SKM-1 (cell line): ENCODE data around the gene RGS18.
A peak's percentile ranks its signal among the peaks of the same experiment; 100 is the strongest.
"Not testable (repeated sequence)": the region's sequence is repeated elsewhere in the genome, so short reads cannot be mapped to it uniquely, and the experiment has no call there.

Experiments
- DNase-seq: peaks from one replicate; lab custom pipeline; 2025; ENCODE audit not compliant: unreplicated experiment; lab: John Stamatoyannopoulos, UW

The RGS18 gene

GRCh38 chr1:192158181-192158580 lies at the start of gene RGS18:
Gene RGS18, plus strand, starts transcription at chr1:192158462. Its CDS starts 176 bp downstream, at chr1:192158638.
- DNase-seq = peak; percentile 90

- no peak for DNase-seq
Observed at GRCh38 chr1:192109576-192109975, 48.7 kb upstream of the RGS18 start.

- no peak for DNase-seq
Observed at GRCh38 chr1:192115000-192115399, 43.3 kb upstream of the RGS18 start.

GRCh38 chr1:192118881-192119405 lies 39.3 kb upstream of the RGS18 start:
- no peak for DNase-seq

- no peak for DNase-seq
Observed at GRCh38 chr1:192119701-192120100, 38.6 kb upstream of the RGS18 start.

GRCh38 chr1:192122668-192123067 lies 35.6 kb upstream of the RGS18 start:
- no peak for DNase-seq

- DNase-seq = no peak
Observed at GRCh38 chr1:192123212-192123611, 35.0 kb upstream of the RGS18 start.

GRCh38 chr1:192126030-192126619 lies 32.1 kb upstream of the RGS18 start:
- no peak for DNase-seq

- no peak for DNase-seq
Observed at GRCh38 chr1:192130175-192130574, 28.1 kb upstream of the RGS18 start.

GRCh38 chr1:192130865-192131264 lies 27.4 kb upstream of the RGS18 start:
- DNase-seq = not testable (repeated sequence)

GRCh38 chr1:192131914-192132313 lies 26.3 kb upstream of the RGS18 start:
- no peak for DNase-seq

GRCh38 chr1:192133350-192133926 lies 24.8 kb upstream of the RGS18 start:
- no peak for DNase-seq

- no peak for DNase-seq
Observed at GRCh38 chr1:192140382-192140781, 17.9 kb upstream of the RGS18 start.

- DNase-seq = no peak
Observed at GRCh38 chr1:192147221-192147620, 11.0 kb upstream of the RGS18 start.

- no peak for DNase-seq
Observed at GRCh38 chr1:192147696-192148095, 10.6 kb upstream of the RGS18 start.

GRCh38 chr1:192151176-192151575 lies 7.1 kb upstream of the RGS18 start:
- no peak for DNase-seq

GRCh38 chr1:192153276-192153675 lies 5.0 kb upstream of the RGS18 start:
- DNase-seq = no peak

- no peak for DNase-seq
Observed at GRCh38 chr1:192157067-192157466, 1.2 kb upstream of the RGS18 start.

- no peak for DNase-seq
Observed at GRCh38 chr1:192159014-192159413, 752 bp downstream of the RGS18 start.

GRCh38 chr1:192159781-192160180 lies 1.5 kb downstream of the RGS18 start:
- no peak for DNase-seq

GRCh38 chr1:192160196-192160595 lies 1.9 kb downstream of the RGS18 start:
- DNase-seq = no peak

- DNase-seq = no peak
Observed at GRCh38 chr1:192161976-192162375, 3.7 kb downstream of the RGS18 start.

- DNase-seq = no peak
Observed at GRCh38 chr1:192162376-192162775, 4.1 kb downstream of the RGS18 start.
